ENCODE measurements around the gene ZNF787. TPM values are rescaled to one million over a fixed set of nuclear protein-coding genes. Genes with fewer than 3 reads are reported as not detected.

The ZNF787 gene
- total and polyA plus RNA-seq, 10 of the 15 experiments (the other 5 are each of a cell fraction or from before 2014, with no cell fraction given), result 0.23 to 39.9 (median 4.1) TPM

DNA sequence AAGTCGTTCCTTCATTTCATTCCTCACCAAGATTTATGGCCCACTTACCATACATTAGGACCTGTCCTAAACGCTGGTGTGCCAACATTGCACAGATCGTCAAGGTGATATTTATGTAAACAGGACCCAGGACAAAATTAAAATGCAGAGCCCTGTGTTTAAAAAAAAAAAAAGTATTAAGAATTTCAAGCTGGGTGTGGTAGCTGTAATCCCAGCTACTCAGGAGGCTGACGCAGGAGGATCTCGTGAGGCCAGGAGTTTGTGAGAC lies 13.5 kb upstream of the ZNF787 start:
- DNase-seq (ENCODE audit: low read depth, low spot score) (no peak), FAIRE-seq (no peak), ATAC-seq (no peak)
- intact Hi-C loops (cut with micrococcal nuclease; ENCODE audit: unreplicated experiment), result no loop called here
- Histone ChIP-seq H3K36me3 (ENCODE audit: control insufficient read depth in 2 of 2, insufficient read depth in 2 of 2, low read length in 1 of 2) (no peaks in the 10 kb centered on the region), H3K79me2 (ENCODE audit: control insufficient read depth, insufficient read depth, low read length) (no peaks in the 10 kb centered on the region), H3K4me1 (ENCODE audit: control insufficient read depth, insufficient read depth, low read length) (peaks cover 9% of the 10 kb centered on the region), H4K20me1 (ENCODE audit: control insufficient read depth, insufficient read depth) (no peaks in the 10 kb centered on the region), H3K27ac (ENCODE audit: control insufficient read depth, insufficient read depth) (no peak overlapping the region), H3K4me2 (ENCODE audit: control insufficient read depth, insufficient read depth) (no peak overlapping the region), H3K4me3 (no peak overlapping the region), H3K9ac (ENCODE audit: control insufficient read depth, insufficient read depth, low read length) (no peak overlapping the region), H3K27me3 (replicated peaks in 1 of 2; ENCODE audit: control insufficient read depth in 2 of 2, insufficient read depth in 2 of 2, low read length in 1 of 2) (no peaks in the 10 kb centered on the region), H2AFZ (ENCODE audit: control insufficient read depth, low read depth, low read length) (no peak overlapping the region), H3K9me3 (replicated peaks; ENCODE audit: control insufficient read depth, insufficient read depth, low read length) (no peaks in the 10 kb centered on the region)
- TF ChIP-seq ZBED1 (IDR thresholded peaks at IDR 0.05; ENCODE audit: borderline replicate concordance) (no peak), SREBF2 (IDR thresholded peaks at IDR 0.05; ENCODE audit: low read length) (no peak), PML (IDR thresholded peaks at IDR 0.05; ENCODE audit: low read length) (no peak), ZSCAN29 (IDR thresholded peaks at IDR 0.05) (no peak), ZNF24 (IDR thresholded peaks at IDR 0.05) (no peak)
- TF ChIP-seq, protein P1, sequence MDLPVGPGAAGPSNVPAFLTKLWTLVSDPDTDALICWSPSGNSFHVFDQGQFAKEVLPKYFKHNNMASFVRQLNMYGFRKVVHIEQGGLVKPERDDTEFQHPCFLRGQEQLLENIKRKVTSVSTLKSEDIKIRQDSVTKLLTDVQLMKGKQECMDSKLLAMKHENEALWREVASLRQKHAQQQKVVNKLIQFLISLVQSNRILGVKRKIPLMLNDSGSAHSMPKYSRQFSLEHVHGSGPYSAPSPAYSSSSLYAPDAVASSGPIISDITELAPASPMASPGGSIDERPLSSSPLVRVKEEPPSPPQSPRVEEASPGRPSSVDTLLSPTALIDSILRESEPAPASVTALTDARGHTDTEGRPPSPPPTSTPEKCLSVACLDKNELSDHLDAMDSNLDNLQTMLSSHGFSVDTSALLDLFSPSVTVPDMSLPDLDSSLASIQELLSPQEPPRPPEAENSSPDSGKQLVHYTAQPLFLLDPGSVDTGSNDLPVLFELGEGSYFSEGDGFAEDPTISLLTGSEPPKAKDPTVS (IDR thresholded peaks at IDR 0.05; ENCODE audit: low read depth, low read length), result no peak
- TF ChIP-seq, protein P2, sequence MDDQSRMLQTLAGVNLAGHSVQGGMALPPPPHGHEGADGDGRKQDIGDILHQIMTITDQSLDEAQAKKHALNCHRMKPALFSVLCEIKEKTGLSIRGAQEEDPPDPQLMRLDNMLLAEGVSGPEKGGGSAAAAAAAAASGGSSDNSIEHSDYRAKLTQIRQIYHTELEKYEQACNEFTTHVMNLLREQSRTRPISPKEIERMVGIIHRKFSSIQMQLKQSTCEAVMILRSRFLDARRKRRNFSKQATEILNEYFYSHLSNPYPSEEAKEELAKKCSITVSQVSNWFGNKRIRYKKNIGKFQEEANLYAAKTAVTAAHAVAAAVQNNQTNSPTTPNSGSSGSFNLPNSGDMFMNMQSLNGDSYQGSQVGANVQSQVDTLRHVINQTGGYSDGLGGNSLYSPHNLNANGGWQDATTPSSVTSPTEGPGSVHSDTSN (IDR thresholded peaks at IDR 0.05; ENCODE audit: insufficient replicate concordance, low read depth, low read length), result no peak
- TF ChIP-seq, protein P3, sequence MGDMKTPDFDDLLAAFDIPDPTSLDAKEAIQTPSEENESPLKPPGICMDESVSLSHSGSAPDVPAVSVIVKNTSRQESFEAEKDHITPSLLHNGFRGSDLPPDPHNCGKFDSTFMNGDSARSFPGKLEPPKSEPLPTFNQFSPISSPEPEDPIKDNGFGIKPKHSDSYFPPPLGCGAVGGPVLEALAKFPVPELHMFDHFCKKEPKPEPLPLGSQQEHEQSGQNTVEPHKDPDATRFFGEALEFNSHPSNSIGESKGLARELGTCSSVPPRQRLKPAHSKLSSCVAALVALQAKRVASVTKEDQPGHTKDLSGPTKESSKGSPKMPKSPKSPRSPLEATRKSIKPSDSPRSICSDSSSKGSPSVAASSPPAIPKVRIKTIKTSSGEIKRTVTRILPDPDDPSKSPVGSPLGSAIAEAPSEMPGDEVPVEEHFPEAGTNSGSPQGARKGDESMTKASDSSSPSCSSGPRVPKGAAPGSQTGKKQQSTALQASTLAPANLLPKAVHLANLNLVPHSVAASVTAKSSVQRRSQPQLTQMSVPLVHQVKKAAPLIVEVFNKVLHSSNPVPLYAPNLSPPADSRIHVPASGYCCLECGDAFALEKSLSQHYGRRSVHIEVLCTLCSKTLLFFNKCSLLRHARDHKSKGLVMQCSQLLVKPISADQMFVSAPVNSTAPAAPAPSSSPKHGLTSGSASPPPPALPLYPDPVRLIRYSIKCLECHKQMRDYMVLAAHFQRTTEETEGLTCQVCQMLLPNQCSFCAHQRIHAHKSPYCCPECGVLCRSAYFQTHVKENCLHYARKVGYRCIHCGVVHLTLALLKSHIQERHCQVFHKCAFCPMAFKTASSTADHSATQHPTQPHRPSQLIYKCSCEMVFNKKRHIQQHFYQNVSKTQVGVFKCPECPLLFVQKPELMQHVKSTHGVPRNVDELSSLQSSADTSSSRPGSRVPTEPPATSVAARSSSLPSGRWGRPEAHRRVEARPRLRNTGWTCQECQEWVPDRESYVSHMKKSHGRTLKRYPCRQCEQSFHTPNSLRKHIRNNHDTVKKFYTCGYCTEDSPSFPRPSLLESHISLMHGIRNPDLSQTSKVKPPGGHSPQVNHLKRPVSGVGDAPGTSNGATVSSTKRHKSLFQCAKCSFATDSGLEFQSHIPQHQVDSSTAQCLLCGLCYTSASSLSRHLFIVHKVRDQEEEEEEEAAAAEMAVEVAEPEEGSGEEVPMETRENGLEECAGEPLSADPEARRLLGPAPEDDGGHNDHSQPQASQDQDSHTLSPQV (IDR thresholded peaks at IDR 0.05), result no peak
- CTCF ChIA-PET, result interaction anchor here (0.6 to 1.4 kb wide), 2 partner anchors 11 to 13 kb away, joined by 3 read pairs; partner anchors contain the start of gene ZNF787
- POLR2A ChIA-PET, result interaction anchor here (1.6 kb wide), 1 partner anchor 14 kb away, joined by 7 read pairs; the partner anchor contains the start of gene ZNF787
- no TSS peak for BruUV-seq (replicated peaks)
- 66% methylated on average over 5 of the region's 5 CpGs for WGBS (ENCODE audit: insufficient coverage, insufficient replicate concordance, low lambda C conversion rate, missing lambda C conversion rate)
- SMC1A ChIA-PET (ENCODE audit: uncharacterized antibody, unreplicated experiment), result interaction anchor here (0.6 to 1.7 kb wide), 5 partner anchors 8 to 199 kb away, joined by 3 to 9 read pairs (median 3); partner anchors contain the start of gene ZNF787
- RAD21 ChIA-PET (ENCODE audit: unreplicated experiment), result no interaction called here
- in situ Hi-C loops (cut with MboI), result loop anchor here (25.0 kb wide), 1 partner anchor 1678 kb away; the partner anchor contains the start of gene ZNF552

Measured in GM12878 (cell line).